ENCODE results near the gene POLN.

The POLN gene

GRCh38 chr4:2064276-2064991 lies 177.5 kb downstream of the POLN start:
- no peak for DNase-seq (ENCODE audit: low read depth, low spot score)
- in situ Hi-C loops (cut with HindIII; ENCODE audit: low sequenced_read_pairs), result no loop called here
- no peak overlapping the region for H3K4me3 ChIP-seq (ENCODE audit: low read depth, low read length)
- no peak for TF ChIP-seq CTCF (IDR thresholded peaks at IDR 0.05; ENCODE audit: low read depth, low read length)

- in situ Hi-C loops (cut with HindIII; ENCODE audit: low sequenced_read_pairs), result no loop called here
- no peak for DNase-seq (ENCODE audit: low read depth, low spot score)
- TF ChIP-seq CTCF (IDR thresholded peaks at IDR 0.05; ENCODE audit: low read depth, low read length), result no peak
- H3K4me3 ChIP-seq (ENCODE audit: low read depth, low read length), result no peak overlapping the region
Measured at GRCh38 chr4:2063557-2064275, 178.2 kb downstream of the POLN start.

- in situ Hi-C loops (cut with HindIII; ENCODE audit: low sequenced_read_pairs), result no loop called here
- H3K4me3 ChIP-seq (ENCODE audit: low read depth, low read length), result no peak overlapping the region
- DNase-seq (ENCODE audit: low read depth, low spot score), result no peak
- TF ChIP-seq CTCF (IDR thresholded peaks at IDR 0.05; ENCODE audit: low read depth, low read length), result no peak
Measured at GRCh38 chr4:2062808-2063524, 179.0 kb downstream of the POLN start.

GRCh38 chr4:2062168-2062807 lies 179.6 kb downstream of the POLN start:
- in situ Hi-C loops (cut with HindIII; ENCODE audit: low sequenced_read_pairs), result no loop called here
- DNase-seq (ENCODE audit: low read depth, low spot score), result no peak
- no peak for TF ChIP-seq CTCF (IDR thresholded peaks at IDR 0.05; ENCODE audit: low read depth, low read length)
- no peak overlapping the region for H3K4me3 ChIP-seq (ENCODE audit: low read depth, low read length)

GRCh38 chr4:2061186-2062131 lies 180.5 kb downstream of the POLN start:
- TF ChIP-seq CTCF (IDR thresholded peaks at IDR 0.05; ENCODE audit: low read depth, low read length), result no peak
- in situ Hi-C loops (cut with HindIII; ENCODE audit: low sequenced_read_pairs), result no loop called here
- no peak for DNase-seq (ENCODE audit: low read depth, low spot score)
- no peak overlapping the region for H3K4me3 ChIP-seq (ENCODE audit: low read depth, low read length)

All from astrocyte of the spinal cord (primary cell).